GM23338 (cell line): ENCODE measurements around the gene IPO5. TPM values are rescaled to one million over a fixed set of nuclear protein-coding genes. Genes with fewer than 3 reads are reported as not detected.

Source experiments
- ATAC-seq: fragments of 200-7000 bp; cut with Tn5 transposase; 3 replicates; pipeline ENCODE4 v1.9.1; 2020
- DNase-seq: peaks from one replicate; pipeline ENCODE4 v3.0.0-alpha.2; 2015; ENCODE audit warnings: low spot score
- H2AFZ ChIP-seq: fragments of 200-600 bp; sonication (generic); 2 replicates; pipeline ENCODE4 v1.8.0; 2016; ENCODE audit warnings: antibody characterized with exemption, mild to moderate bottlenecking, moderate library complexity
- H3F3A ChIP-seq: fragments of 200-600 bp; sonication (generic); replicated peaks from 2 replicates; pipeline ENCODE4 v1.8.0; 2017; ENCODE audit warnings: antibody characterized with exemption, mixed run types, low read depth
- H3K27ac ChIP-seq: fragments of 200-600 bp; sonication (generic); 2 replicates; pipeline ENCODE4 v1.6.1; 2016; ENCODE audit warnings: low read depth
- H3K27me3 ChIP-seq: fragments of 200-600 bp; sonication (generic); 2 replicates; pipeline ENCODE4 v1.8.0; 2016; ENCODE audit warnings: mild to moderate bottlenecking, mixed run types, moderate library complexity; ENCODE audit not compliant: insufficient read depth
- H3K36me3 ChIP-seq: fragments of 200-600 bp; sonication (generic); 2 replicates; pipeline ENCODE4 v1.8.0; 2016; ENCODE audit warnings: mild to moderate bottlenecking; ENCODE audit not compliant: insufficient read depth
- H3K4me1 ChIP-seq: fragments of 200-600 bp; sonication (generic); 2 replicates; pipeline ENCODE4 v1.8.0; 2016; ENCODE audit warnings: mild to moderate bottlenecking, moderate library complexity; ENCODE audit not compliant: insufficient read depth
- H3K4me2 ChIP-seq: fragments of 200-600 bp; sonication (generic); 2 replicates; pipeline ENCODE4 v1.7.1; 2017; ENCODE audit warnings: mixed run types
- H3K4me3 ChIP-seq: fragments of 200-600 bp; sonication (generic); 2 replicates; pipeline ENCODE4 v1.6.1; 2016; ENCODE audit warnings: mixed run types
- H3K79me2 ChIP-seq: fragments of 200-600 bp; sonication (generic); replicated peaks from 2 replicates; pipeline ENCODE4 v1.8.0; 2017; ENCODE audit warnings: mild to moderate bottlenecking; ENCODE audit not compliant: insufficient read depth
- H3K9me2 ChIP-seq: fragments of 200-600 bp; sonication (generic); 2 replicates; pipeline ENCODE4 v1.8.0; 2017; ENCODE audit not compliant: insufficient read depth
- H4K20me1 ChIP-seq: fragments of 200-600 bp; sonication (generic); replicated peaks from 2 replicates; pipeline ENCODE4 v1.8.0; 2017; ENCODE audit warnings: mild to moderate bottlenecking; ENCODE audit not compliant: insufficient read depth
- H3K27ac Mint-ChIP-seq: 2 replicates; pipeline ENCODE4 v1.8.0; 2020; ENCODE audit warnings: inconsistent platforms, mild to moderate bottlenecking, moderate library complexity, mixed read lengths
- H3K27me3 Mint-ChIP-seq: 3 replicates; pipeline ENCODE4 v1.8.0; 2022; ENCODE audit warnings: low read depth, mild to moderate bottlenecking, moderate library complexity, mixed read lengths, inconsistent platforms; ENCODE audit not compliant: insufficient read depth, poor library complexity
- H3K36me3 Mint-ChIP-seq: 3 replicates; pipeline ENCODE4 v1.8.0; 2021; ENCODE audit warnings: low read depth, mild to moderate bottlenecking, inconsistent platforms, moderate library complexity, mixed read lengths
- H3K4me1 Mint-ChIP-seq: 3 replicates; pipeline ENCODE4 v1.8.0; 2020; ENCODE audit warnings: mild to moderate bottlenecking, inconsistent platforms, mixed read lengths
- H3K4me3 Mint-ChIP-seq: 3 replicates; pipeline ENCODE4 v1.8.0; 2021; ENCODE audit warnings: moderate library complexity, mild to moderate bottlenecking, inconsistent platforms, mixed read lengths
- H3K9me3 Mint-ChIP-seq: 3 replicates; pipeline ENCODE4 v1.8.0; 2020; ENCODE audit warnings: moderate library complexity, mild to moderate bottlenecking, inconsistent platforms, mixed read lengths
- CREB1 ChIP-seq: fragments of 250-450 bp; sonication (Bioruptor Pico); IDR thresholded peaks from 2 replicates; pipeline ENCODE4 v1.5.0; 2020; ENCODE audit warnings: low read depth, mild to moderate bottlenecking, moderate library complexity
- EZH2 ChIP-seq: fragments of 200-600 bp; sonication (generic); IDR thresholded peaks from one replicate; pipeline ENCODE4 v1.8.0; 2017; ENCODE audit warnings: antibody characterized with exemption, mild to moderate bottlenecking, low read depth; ENCODE audit not compliant: unreplicated experiment
- EZH2phosphoT487 ChIP-seq: fragments of 200-600 bp; sonication (generic); IDR thresholded peaks from one replicate; pipeline ENCODE4 v1.8.1; 2018; ENCODE audit warnings: antibody characterized with exemption; ENCODE audit not compliant: unreplicated experiment
- JUNB ChIP-seq: IDR thresholded peaks from one replicate; pipeline ENCODE4 v1.6.1; 2016; ENCODE audit warnings: antibody characterized with exemption; ENCODE audit not compliant: unreplicated experiment
- NANOG ChIP-seq: IDR thresholded peaks from 2 replicates; pipeline ENCODE4 v1.6.1; 2016; ENCODE audit warnings: antibody characterized with exemption, borderline replicate concordance
- POLR2AphosphoS5 ChIP-seq: IDR thresholded peaks from 2 replicates; pipeline ENCODE4 v1.6.1; 2016; ENCODE audit warnings: antibody characterized with exemption, low read depth
- STAT1 ChIP-seq: IDR thresholded peaks from one replicate; pipeline ENCODE4 v1.6.1; 2016; ENCODE audit warnings: antibody characterized with exemption; ENCODE audit not compliant: unreplicated experiment
- ZNF114 ChIP-seq: fragments of 250-450 bp; sonication (Bioruptor Pico); IDR thresholded peaks from 2 replicates; pipeline ENCODE4 v1.5.0; 2020; ENCODE audit warnings: mild to moderate bottlenecking, moderate library complexity
- ZNF331 ChIP-seq: fragments of 250-450 bp; sonication (Bioruptor Pico); IDR thresholded peaks from 2 replicates; pipeline ENCODE4 v1.5.0; 2020; ENCODE audit warnings: low read depth, mild to moderate bottlenecking, moderate library complexity
- polyA plus RNA-seq: library from polyadenylated mRNA; unstranded; fragments of >200 nt; fragmentation: Nextera tagmentation; extraction: Ambion mirVana; gene quantifications from 2 replicates; pipeline ENCODE4 v1.2.1, GENCODE V29; 2016
- total RNA-seq: library from RNA; depleted of rRNA; stranded (reverse); fragments of >200 nt; shearing (Covaris generic); gene quantifications from 2 replicates; pipeline ENCODE4 v1.2.3, GENCODE V29; 2014
- TF ChIP-seq, protein P1 (sequence below): IDR thresholded peaks from 2 replicates; pipeline ENCODE4 v1.6.1; 2016; ENCODE audit warnings: antibody characterized with exemption
- TF ChIP-seq, protein P2 (sequence below): IDR thresholded peaks from one replicate; pipeline ENCODE4 v1.6.1; 2018; ENCODE audit warnings: antibody characterized with exemption; ENCODE audit not compliant: unreplicated experiment
- TF ChIP-seq, protein P3 (sequence below), 2 experiments: fragments of 200-600 bp in 1 of 2; sonication (generic) in 1 of 2; conservative IDR thresholded peaks; 2 replicates each; pipeline versions ENCODE4 v1.5.1 to v1.6.1; 2016 to 2017; ENCODE audit warnings: antibody characterized with exemption in 2 of 2, low read depth in 2 of 2, mild to moderate bottlenecking in 2 of 2, moderate library complexity in 1 of 2

IPO5 gene
- total and polyA plus RNA-seq, 2 experiments from 2014 or later: 124 to 353 TPM

DNA sequence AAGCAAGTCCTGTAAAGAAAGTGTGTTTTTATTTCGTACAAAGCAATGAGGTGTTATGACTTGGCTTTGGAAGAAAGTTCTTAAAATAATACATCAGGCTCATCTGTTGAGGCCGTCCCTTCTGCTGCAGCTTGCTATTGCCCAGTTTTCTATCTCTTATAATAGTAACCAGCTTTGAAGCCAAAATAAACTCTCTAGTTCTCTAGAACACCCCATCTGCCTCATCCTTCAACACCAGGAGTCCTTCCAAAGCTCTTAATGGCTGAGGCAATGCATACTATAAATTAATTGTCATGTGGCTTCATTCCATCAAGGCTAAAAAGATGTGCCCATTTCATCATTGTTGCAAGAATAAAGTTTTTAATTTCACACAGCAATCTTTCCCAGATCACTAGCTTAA, 49.4 kb upstream of the IPO5 start:
- no peak for ATAC-seq
- TF ChIP-seq EZH2 (no peak), JUNB (no peak), ZNF114 (CRISPR knock-in tag) (no peak), POLR2AphosphoS5 (no peak), NANOG (no peak), EZH2phosphoT487 (no peak)
- TF ChIP-seq, protein P1, sequence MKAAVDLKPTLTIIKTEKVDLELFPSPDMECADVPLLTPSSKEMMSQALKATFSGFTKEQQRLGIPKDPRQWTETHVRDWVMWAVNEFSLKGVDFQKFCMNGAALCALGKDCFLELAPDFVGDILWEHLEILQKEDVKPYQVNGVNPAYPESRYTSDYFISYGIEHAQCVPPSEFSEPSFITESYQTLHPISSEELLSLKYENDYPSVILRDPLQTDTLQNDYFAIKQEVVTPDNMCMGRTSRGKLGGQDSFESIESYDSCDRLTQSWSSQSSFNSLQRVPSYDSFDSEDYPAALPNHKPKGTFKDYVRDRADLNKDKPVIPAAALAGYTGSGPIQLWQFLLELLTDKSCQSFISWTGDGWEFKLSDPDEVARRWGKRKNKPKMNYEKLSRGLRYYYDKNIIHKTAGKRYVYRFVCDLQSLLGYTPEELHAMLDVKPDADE: no peak
- TF ChIP-seq, protein P2, sequence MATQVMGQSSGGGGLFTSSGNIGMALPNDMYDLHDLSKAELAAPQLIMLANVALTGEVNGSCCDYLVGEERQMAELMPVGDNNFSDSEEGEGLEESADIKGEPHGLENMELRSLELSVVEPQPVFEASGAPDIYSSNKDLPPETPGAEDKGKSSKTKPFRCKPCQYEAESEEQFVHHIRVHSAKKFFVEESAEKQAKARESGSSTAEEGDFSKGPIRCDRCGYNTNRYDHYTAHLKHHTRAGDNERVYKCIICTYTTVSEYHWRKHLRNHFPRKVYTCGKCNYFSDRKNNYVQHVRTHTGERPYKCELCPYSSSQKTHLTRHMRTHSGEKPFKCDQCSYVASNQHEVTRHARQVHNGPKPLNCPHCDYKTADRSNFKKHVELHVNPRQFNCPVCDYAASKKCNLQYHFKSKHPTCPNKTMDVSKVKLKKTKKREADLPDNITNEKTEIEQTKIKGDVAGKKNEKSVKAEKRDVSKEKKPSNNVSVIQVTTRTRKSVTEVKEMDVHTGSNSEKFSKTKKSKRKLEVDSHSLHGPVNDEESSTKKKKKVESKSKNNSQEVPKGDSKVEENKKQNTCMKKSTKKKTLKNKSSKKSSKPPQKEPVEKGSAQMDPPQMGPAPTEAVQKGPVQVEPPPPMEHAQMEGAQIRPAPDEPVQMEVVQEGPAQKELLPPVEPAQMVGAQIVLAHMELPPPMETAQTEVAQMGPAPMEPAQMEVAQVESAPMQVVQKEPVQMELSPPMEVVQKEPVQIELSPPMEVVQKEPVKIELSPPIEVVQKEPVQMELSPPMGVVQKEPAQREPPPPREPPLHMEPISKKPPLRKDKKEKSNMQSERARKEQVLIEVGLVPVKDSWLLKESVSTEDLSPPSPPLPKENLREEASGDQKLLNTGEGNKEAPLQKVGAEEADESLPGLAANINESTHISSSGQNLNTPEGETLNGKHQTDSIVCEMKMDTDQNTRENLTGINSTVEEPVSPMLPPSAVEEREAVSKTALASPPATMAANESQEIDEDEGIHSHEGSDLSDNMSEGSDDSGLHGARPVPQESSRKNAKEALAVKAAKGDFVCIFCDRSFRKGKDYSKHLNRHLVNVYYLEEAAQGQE: no peak
- no peaks in the 10 kb centered on the region for H3F3A ChIP-seq
- H3K27ac ChIP-seq: no peak overlapping the region
- no peaks in the 10 kb centered on the region for H3K79me2 ChIP-seq
- peaks cover 4% of the 10 kb centered on the region for H3K27me3 Mint-ChIP-seq
- no peak for DNase-seq
- no peak overlapping the region for H3K4me3 ChIP-seq
- no peak overlapping the region for H3K4me2 ChIP-seq
- H3K36me3 Mint-ChIP-seq: no peaks in the 10 kb centered on the region
- no peaks in the 10 kb centered on the region for H3K9me3 Mint-ChIP-seq
- no peaks in the 10 kb centered on the region for H3K27me3 ChIP-seq
- H3K27ac Mint-ChIP-seq: no peak overlapping the region
- no peaks in the 10 kb centered on the region for H3K4me1 ChIP-seq
- no peak overlapping the region for H2AFZ ChIP-seq
- H4K20me1 ChIP-seq: no peaks in the 10 kb centered on the region
- no peak overlapping the region for H3K4me3 Mint-ChIP-seq
- H3K4me1 Mint-ChIP-seq: peaks cover 14% of the 10 kb centered on the region
- no peaks in the 10 kb centered on the region for H3K36me3 ChIP-seq
- H3K9me2 ChIP-seq: no peaks in the 10 kb centered on the region; the same call in 1 of the 2 replicates

DNA sequence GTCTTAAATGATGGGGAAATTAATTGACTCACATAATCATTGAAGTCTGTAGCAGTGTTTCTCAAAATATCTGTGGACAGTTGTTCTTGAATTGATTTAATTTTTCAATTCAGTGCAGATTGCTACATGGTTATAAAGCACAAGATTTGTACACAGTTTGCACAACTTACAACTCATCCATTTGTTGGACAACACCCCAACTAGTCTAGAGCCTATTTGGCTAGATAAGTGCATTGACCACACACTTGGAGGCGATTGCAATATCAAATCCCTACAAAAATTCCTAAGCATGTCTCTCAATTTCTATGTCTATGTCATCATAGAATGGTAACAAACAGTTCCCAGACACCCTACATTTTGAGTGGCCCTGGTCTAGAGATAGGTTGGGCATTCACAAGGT, 48.0 kb upstream of the IPO5 start:
- Mint-ChIP-seq H3K4me1 (peaks cover 14% of the 10 kb centered on the region), H3K27ac (no peak overlapping the region), H3K9me3 (no peaks in the 10 kb centered on the region), H3K4me3 (no peak overlapping the region), H3K36me3 (no peaks in the 10 kb centered on the region), H3K27me3 (peaks cover 3% of the 10 kb centered on the region)
- no peak overlapping the region for H3K27ac ChIP-seq
- no peak overlapping the region for H2AFZ ChIP-seq
- H3K36me3 ChIP-seq: no peaks in the 10 kb centered on the region
- ATAC-seq: no peak
- H3K4me2 ChIP-seq: no peak overlapping the region
- no peak for DNase-seq
- H3F3A ChIP-seq: no peaks in the 10 kb centered on the region
- no peaks in the 10 kb centered on the region; the same call in 1 of the 2 replicates for H3K9me2 ChIP-seq
- H4K20me1 ChIP-seq: no peaks in the 10 kb centered on the region
- H3K4me3 ChIP-seq: no peak overlapping the region
- H3K27me3 ChIP-seq: no peaks in the 10 kb centered on the region
- no peaks in the 10 kb centered on the region for H3K4me1 ChIP-seq
- H3K79me2 ChIP-seq: no peaks in the 10 kb centered on the region
- TF ChIP-seq EZH2phosphoT487 (no peak), EZH2 (no peak), NANOG (no peak), ZNF114 (CRISPR knock-in tag) (no peak), STAT1 (no peak), ZNF331 (CRISPR knock-in tag) (no peak), CREB1 (CRISPR knock-in tag) (no peak), JUNB (no peak), POLR2AphosphoS5 (no peak)
- TF ChIP-seq, protein P2: no peak
- TF ChIP-seq, protein P3, sequence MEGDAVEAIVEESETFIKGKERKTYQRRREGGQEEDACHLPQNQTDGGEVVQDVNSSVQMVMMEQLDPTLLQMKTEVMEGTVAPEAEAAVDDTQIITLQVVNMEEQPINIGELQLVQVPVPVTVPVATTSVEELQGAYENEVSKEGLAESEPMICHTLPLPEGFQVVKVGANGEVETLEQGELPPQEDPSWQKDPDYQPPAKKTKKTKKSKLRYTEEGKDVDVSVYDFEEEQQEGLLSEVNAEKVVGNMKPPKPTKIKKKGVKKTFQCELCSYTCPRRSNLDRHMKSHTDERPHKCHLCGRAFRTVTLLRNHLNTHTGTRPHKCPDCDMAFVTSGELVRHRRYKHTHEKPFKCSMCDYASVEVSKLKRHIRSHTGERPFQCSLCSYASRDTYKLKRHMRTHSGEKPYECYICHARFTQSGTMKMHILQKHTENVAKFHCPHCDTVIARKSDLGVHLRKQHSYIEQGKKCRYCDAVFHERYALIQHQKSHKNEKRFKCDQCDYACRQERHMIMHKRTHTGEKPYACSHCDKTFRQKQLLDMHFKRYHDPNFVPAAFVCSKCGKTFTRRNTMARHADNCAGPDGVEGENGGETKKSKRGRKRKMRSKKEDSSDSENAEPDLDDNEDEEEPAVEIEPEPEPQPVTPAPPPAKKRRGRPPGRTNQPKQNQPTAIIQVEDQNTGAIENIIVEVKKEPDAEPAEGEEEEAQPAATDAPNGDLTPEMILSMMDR (conservative IDR thresholded peaks at IDR 0.05; ENCODE audit: low read depth in 2 of 2): no peak
